HG02981 (cell line): ENCODE results near the gene PCA3.
"Not testable (repeated sequence)": the region's sequence is repeated elsewhere in the genome, so short reads cannot be mapped to it uniquely, and the experiment has no call there.

Source experiments
- ATAC-seq: cut with Tn5 transposase; IDR thresholded peaks from one replicate; pipeline ENCODE4 v1.9.1; 2021; ENCODE audit warnings: mild to moderate bottlenecking, moderate library complexity; ENCODE audit not compliant: unreplicated experiment

Gene PCA3

DNA sequence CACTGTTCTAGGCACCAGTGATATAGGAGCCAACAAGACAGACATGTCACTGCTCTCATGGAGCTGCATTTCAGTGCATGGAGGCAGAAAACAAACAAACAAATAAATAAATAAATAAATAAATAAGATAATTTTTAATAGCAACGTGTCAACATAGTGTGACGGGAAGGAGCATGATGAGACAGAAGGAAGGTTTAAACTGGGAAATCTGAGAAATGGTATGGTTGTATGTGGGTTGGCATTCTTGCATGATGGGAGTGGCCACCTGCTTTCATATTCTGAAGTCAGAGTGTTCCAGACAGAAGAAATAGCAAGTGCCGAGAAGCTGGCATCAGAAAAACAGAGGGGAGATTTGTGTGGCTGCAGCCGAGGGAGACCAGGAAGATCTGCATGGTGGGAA lies at the start of gene PCA3:
TSS of gene PCA3 (plus strand) at position 301 of the 400 bp plus-strand sequence.
- ATAC-seq, result no peak

DNA sequence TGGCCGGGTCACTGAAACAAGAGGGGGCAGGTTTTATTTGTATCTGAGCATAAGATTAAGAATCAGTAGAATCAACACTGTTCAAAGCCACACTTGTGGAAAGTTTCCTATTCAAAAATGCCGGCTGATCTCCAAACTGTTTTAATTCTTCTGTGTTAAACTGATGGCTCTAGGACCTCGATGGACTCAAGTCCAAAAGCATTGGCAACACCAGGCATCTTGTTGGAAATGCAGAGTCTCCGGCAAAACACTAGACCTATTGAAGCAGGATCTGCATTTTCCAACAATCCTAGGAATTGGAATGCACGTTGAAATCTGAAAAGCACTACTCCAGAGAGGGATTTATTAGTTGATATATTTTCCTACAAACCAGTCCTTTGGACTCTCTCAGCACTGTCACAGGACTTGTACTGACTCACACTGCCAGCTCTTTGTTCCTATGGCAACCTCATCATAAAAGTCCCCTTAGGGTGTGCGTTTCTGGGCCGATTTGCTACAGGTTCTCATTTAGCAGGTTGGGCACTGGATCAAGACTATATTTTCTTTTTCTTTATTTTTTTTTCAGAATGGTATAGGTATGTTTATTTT lies 48.1 kb upstream of the PCA3 start:
- ATAC-seq, result no peak

DNA sequence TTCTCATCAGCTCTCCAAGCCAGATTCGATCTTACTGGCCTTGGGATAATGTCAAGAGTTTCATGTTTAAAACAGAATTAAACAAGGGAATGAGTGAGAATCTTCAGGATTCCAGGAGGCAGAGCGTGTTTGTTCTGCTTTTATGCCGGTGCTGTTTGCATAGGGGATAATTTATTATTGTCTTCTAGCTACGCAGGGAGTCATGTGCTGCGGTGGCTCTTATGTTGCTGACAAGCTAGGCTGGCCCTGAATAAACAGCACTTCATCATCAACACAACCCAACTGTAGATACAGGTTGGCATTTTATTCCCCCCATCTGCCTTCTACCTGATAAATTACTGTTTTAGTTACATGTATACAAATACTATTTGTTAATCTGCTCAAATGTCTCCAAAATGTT lies 47.1 kb upstream of the PCA3 start:
- ATAC-seq, result no peak

DNA sequence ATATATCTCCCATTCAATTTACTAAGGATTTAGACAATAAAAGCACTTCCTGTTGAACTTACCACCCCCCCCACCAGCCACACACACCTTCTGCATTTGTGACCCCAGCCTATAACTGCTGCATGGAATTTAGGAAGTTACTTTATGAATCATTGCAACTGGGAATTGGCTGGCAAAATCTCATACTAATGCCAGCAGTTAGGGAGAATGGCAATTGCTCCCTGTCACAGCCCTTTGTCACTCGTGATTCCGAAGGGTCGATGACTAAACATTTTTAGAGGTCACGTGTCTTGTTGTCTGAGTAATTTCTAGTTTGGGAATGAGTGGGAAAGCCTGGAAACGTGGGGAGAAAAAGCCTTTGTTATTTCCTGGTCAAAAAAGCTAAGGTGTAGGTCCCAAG lies 46.6 kb upstream of the PCA3 start:
- ATAC-seq, result no peak

DNA sequence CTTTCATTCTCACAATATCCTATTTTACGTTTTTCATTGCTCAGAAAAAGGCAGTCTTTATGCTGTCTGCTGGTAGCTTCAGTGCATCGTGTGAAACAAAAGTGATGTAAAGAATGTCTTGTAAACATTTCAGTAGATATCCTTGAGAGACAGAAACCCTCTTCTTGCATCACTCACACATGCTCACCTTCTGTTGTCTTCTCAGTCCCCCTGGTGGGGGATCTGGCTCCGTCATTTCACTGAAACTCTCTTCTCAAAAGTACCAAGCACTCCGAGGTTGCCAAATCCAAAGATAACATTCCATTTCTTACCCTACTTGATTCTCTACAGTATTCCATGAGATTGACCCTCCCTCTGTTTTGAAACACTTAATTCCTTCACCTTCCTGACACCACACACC lies 46.1 kb upstream of the PCA3 start:
- ATAC-seq, result no peak

GRCh38 chr9:76720245-76720644 lies 44.0 kb upstream of the PCA3 start:
- ATAC-seq, result no peak

DNA sequence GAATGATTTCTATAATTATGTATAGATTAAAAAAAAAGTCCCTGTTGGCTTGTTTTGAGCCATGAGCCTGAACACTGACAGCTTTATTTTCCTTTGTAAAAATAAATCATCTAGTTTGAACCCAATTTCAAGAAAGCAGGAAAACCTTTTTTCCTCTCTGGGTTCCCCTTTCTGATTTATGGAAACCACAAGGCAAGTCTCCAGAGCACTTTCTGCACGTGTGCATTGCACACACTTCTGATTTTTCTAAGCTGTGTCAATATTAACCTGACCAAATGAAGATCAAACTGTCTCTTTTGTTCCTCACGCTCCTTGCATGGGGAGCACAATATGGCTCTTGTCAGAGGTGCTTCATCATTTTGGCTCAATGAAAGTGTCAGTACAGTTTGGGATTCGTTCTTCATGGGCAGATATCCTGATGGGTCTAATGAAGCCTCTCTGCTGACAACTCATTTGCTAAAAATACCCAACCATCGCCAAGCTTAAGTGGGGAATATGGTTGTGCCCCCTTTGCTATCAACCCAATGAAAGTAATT lies 39.2 kb upstream of the PCA3 start:
- no peak for ATAC-seq

GRCh38 chr9:76725885-76726284 lies 38.4 kb upstream of the PCA3 start:
- ATAC-seq, result no peak

GRCh38 chr9:76729116-76729515 lies 35.1 kb upstream of the PCA3 start:
- ATAC-seq, result no peak

DNA sequence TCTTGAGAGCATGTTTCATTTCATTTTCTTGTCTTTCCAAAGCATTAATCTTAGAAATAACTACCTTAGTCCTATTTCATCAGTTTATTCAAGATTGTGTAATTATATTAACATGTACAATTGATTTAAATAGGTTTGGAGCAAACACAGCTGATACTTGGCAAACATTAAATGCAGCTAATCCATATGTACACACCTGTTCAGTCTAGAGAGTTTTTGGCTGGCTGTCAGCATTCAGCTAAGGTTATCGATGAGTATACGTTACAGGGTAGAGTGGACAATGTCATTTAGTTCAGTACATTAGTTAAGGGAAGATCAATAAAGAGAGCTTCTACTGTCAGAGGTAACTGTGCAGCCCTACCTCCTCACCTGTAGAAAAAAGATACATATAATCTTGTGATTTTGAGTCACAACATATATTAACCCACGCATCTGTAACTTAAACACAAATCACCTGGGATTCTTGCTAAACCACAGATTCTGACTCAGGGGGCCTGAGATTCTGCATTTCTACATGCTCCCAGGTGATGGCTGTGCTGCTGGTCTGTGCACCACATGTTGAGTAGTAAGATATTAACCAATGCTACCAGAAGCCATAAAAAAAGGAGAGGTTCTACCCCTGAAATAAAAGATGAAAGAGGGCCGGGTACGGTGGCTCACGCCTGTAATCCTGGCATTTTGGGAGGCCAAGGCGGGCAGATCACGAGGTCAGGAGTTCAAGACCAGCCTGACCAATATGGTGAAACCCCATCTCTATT lies 34.1 kb upstream of the PCA3 start:
- no peak for ATAC-seq

DNA sequence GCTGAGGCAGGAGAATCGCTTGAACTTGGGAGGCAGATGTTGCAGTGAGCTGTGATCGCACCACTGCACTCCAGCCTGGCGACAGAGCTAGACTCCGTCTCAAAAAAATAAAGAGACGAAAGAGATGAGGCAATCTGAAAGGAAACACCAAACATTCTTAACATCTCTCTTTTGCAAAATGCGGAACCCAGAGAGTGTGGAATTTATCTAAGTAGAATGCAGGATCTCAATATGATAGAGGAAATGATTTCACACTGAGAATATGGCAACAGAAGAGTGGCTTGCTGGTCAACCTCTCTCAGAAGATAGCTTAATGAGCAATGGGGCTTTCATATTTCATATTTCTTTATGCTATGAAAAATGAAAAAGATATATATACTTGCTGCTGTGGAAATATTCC lies 33.4 kb upstream of the PCA3 start:
- ATAC-seq, result no peak

DNA sequence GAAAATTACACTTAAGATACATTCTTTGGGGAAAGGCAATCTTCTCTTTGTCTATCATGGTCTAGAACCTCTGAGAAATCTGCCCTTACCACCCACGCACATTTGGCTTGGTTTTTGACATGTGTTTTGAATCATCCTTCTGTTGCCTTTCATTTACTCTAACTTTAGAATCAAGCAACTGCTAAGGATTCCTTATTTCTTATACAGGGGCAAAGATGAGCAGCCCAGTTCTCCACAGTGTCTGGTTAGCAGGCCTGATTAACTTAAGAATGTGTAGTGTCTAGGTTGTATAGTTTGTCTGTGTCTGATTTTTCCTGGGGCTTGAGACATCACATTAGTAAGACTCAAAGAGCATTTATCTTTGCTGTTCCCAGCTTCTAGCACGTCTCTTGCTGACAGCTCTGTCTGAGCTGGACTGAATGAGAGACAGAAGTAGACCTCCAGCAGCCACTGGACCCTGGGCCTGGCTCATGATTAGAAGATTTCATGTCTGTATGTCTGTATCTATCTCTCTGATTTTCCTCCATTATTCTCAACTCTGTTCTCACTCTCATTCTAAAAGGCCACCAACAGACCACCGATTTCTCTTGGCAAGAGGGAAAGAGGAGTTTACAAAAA lies 31.8 kb upstream of the PCA3 start:
- ATAC-seq, result no peak

- no peak for ATAC-seq
Observed at GRCh38 chr9:76733096-76733495, 31.1 kb upstream of the PCA3 start.

DNA sequence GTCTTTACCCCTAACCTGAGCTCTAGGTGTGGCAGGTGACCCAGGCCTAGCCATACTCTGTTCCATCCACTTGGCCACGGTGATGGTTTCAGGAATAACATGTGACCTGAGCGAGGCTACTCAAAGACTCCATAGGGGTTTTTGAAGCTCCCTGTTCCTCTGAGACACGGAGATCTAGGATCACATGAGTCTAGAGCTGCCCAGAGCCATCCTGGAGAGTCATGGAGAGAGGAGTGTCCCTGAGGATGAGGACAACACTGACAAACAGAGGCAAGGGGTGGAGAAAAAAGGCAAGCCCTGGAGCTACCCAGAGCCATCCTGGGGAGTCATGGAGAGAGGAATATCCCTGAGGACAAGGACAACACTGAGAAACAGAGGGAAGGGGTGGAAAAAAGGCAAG lies 29.5 kb upstream of the PCA3 start:
- no peak for ATAC-seq

DNA sequence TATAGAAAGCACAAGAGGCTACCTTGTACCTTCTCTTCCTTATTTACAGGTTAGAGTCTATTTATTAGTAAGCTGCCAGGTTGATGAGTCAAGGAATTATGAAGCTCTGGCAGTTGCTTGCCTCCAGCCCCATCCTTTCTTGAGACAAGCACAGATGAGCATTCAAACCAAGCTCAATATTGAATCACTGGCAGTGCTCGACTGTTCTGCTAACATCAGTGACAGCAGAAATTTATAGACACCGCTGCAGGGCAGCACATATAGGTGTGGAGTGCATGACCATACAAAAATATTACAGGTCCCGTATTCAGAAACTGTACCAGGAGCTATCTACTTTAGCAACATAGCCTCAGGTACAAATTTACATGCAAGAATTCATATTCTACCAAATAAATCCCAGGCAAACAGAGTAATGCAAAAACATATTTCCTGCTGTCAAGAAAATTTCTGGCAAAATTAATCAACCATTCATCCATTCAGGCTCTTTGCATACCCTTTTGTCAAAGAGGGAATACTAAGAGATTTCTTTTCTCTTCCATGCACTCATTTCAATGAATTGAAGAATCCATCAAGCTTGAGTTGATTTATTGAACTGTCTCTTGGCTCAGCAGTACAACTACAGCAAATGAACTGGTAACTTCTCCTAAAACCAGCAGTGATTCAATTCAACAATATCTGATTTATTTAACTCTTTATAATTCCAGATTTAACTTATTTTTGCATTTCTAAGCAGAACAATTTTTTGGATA lies 26.9 kb upstream of the PCA3 start:
- no peak for ATAC-seq

- ATAC-seq, result no peak
Observed at GRCh38 chr9:76738402-76738801, 25.8 kb upstream of the PCA3 start.

DNA sequence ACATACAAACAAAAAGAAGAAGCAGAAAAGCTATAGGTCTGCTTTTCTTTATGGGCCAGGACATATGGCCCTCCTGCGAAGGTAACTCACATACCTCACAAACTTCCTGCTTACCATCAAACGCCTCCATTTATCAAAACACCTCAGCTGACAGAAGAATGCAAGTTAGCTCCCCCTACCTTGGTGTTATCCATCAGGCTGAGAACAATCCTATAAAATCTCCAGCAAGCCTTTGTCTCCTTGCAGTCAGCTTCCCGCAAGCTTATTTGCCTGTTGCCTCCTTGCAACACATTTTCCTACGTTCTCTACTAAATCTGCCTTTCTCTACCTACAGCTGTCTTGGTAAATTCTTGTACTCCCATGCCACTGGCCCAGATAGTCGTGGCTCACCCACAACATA lies 22.7 kb upstream of the PCA3 start:
- ATAC-seq, result no peak

GRCh38 chr9:76742890-76743289 lies 21.3 kb upstream of the PCA3 start:
- ATAC-seq, result not testable (repeated sequence)

DNA sequence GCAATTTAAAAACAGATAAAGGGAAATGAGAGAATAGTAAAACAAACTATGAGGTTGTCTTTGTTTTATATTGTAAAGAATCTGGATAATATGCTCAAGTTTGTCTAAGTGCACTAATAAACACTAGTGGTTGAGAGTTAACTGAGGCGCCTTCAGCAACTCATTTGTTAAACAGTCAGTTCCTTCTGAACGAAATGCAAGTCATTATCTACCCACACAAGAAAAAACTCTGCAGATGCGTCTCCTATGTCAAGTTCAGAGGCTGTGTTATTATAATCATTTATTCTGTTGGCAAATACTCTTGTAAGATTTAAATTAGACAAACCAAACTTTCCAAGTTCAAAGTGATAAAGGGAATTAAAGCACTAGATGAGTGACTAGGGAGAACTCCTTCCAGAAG lies 20.3 kb upstream of the PCA3 start:
- no peak for ATAC-seq

- ATAC-seq, result no peak
Observed at GRCh38 chr9:76744336-76744735, 19.9 kb upstream of the PCA3 start.

GRCh38 chr9:76751001-76751400 lies 13.2 kb upstream of the PCA3 start:
- ATAC-seq, result no peak

DNA sequence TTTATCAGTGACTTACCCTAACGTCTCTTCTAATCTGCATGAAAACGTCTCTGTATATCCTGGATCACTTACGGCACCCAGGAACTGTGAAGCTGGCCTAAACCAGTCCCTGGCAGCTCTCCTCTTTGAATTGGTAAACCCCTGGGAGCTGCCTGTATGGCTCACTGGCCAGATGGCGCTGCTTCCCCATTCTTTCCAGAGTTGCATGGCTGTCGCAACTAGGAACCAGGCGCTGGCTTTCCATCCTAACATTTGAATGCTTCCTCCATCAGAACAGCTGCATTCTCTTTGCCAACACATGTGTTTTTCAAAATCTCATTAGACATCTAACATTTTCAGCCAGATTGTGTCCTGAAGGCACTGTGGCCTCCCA lies 8.0 kb upstream of the PCA3 start:
- ATAC-seq, result no peak
